WERI-Rb-1 (cell line): ENCODE measurements around the gene SCRG1.

Experiments
- DNase-seq: peaks from one replicate; pipeline ENCODE4 v3.0.0-alpha.2; 2020
- H3K27ac ChIP-seq: fragments of 250-450 bp; sonication (Bioruptor Pico); 2 replicates; pipeline ENCODE4 v1.5.1; 2020; ENCODE audit warnings: mild to moderate bottlenecking, moderate library complexity
- H3K27me3 ChIP-seq: fragments of 250-450 bp; sonication (Bioruptor Pico); 2 replicates; pipeline ENCODE4 v1.5.1; 2021; ENCODE audit warnings: mild to moderate bottlenecking, low read depth, moderate library complexity; ENCODE audit not compliant: insufficient read depth, severe bottlenecking
- H3K36me3 ChIP-seq: fragments of 250-450 bp; sonication (Bioruptor Pico); 2 replicates; pipeline ENCODE4 v1.5.1; 2020; ENCODE audit warnings: mild to moderate bottlenecking, moderate library complexity
- H3K4me3 ChIP-seq: 2 replicates; pipeline ENCODE4 v1.5.1; 2011; ENCODE audit warnings: low read depth, mild to moderate bottlenecking, control low read depth, low read length
- H3K9me3 ChIP-seq: fragments of 250-450 bp; sonication (Bioruptor Pico); 2 replicates; pipeline ENCODE4 v1.5.1; 2021; ENCODE audit warnings: mild to moderate bottlenecking, moderate library complexity; ENCODE audit not compliant: severe bottlenecking
- CTCF ChIP-seq: IDR thresholded peaks from 2 replicates; pipeline ENCODE4 v1.5.1; 2011; ENCODE audit warnings: low read depth, mild to moderate bottlenecking, control low read depth, inconsistent platforms, low read length

SCRG1 gene

DNA sequence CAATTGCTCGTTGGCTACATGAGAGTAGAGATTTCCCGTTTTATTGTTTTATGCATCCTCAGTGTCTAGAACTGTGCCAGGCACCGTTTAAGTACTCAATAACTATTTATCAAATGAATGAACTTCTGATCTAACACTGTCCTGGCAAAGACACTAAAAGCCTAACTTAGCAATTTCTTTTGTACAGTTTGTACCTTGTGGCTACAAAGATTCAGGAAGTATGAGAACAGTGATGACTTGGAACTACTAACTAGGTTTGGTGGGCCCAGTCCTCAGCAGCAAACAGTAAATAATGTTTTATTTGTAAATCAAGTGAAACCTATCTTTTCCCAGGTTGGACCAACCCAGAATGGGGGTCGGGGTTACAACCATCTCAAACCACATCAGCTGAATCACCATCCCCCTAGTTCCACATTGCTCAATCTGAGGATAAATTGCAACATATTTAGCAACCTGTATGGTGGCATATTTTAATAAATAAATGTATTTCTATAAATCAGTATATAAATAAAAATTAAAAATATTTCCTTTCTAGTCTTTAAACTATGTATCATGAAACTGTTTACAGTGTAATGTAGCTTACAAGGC, 12.3 kb upstream of the SCRG1 start:
- Histone ChIP-seq H3K4me3 (no peak overlapping the region), H3K36me3 (no peaks in the 10 kb centered on the region), H3K27me3 (no peaks in the 10 kb centered on the region), H3K9me3 (peaks cover 2% of the 10 kb centered on the region), H3K27ac (no peak overlapping the region)
- no peak for DNase-seq
- TF ChIP-seq CTCF: no peak

GRCh38 chr4:173410079-173410478, 11.2 kb upstream of the SCRG1 start:
- no peaks in the 10 kb centered on the region for H3K27me3 ChIP-seq
- DNase-seq: no peak
- no peak for TF ChIP-seq CTCF
- no peak overlapping the region for H3K27ac ChIP-seq
- H3K9me3 ChIP-seq: peaks cover 5% of the 10 kb centered on the region
- H3K36me3 ChIP-seq: no peaks in the 10 kb centered on the region
- H3K4me3 ChIP-seq: no peak overlapping the region

- H3K27ac ChIP-seq: no peak overlapping the region
- H3K27me3 ChIP-seq: no peaks in the 10 kb centered on the region
- no peak overlapping the region for H3K4me3 ChIP-seq
- peaks cover 3% of the 10 kb centered on the region for H3K9me3 ChIP-seq
- H3K36me3 ChIP-seq: no peaks in the 10 kb centered on the region
- no peak for TF ChIP-seq CTCF
- no peak for DNase-seq
Observed at GRCh38 chr4:173405840-173406606, 7.1 kb upstream of the SCRG1 start.

GRCh38 chr4:173404296-173404865, 5.5 kb upstream of the SCRG1 start:
- H3K9me3 ChIP-seq: peaks cover 3% of the 10 kb centered on the region
- DNase-seq: no peak
- H3K27me3 ChIP-seq: no peaks in the 10 kb centered on the region
- H3K4me3 ChIP-seq: no peak overlapping the region
- H3K27ac ChIP-seq: no peak overlapping the region
- no peaks in the 10 kb centered on the region for H3K36me3 ChIP-seq
- no peak for TF ChIP-seq CTCF

- Histone ChIP-seq H3K27me3 (no peaks in the 10 kb centered on the region), H3K36me3 (no peaks in the 10 kb centered on the region), H3K27ac (no peak overlapping the region), H3K4me3 (no peak overlapping the region), H3K9me3 (peaks cover 3% of the 10 kb centered on the region)
- TF ChIP-seq CTCF: no peak
- no peak for DNase-seq
Observed at GRCh38 chr4:173403051-173403450, 4.1 kb upstream of the SCRG1 start.
